HL-60 (cell line): ENCODE measurements around the gene PARD3.

ENCODE experiments used
- DNase-seq, 2 experiments: peaks; one replicate each; pipeline ENCODE4 v3.0.0-alpha.2; 2010 to 2020; ENCODE audit warnings: low read depth in 1 of 2, low spot score in 1 of 2
- H3K27ac ChIP-seq: fragments of 250-450 bp; sonication (Bioruptor Pico); replicated peaks from 2 replicates; pipeline ENCODE4 v1.5.1; 2020; ENCODE audit warnings: mild to moderate bottlenecking, moderate library complexity
- H3K27me3 ChIP-seq: fragments of 250-450 bp; sonication (Bioruptor Pico); 2 replicates; pipeline ENCODE4 v1.5.1; 2021; ENCODE audit warnings: mild to moderate bottlenecking, moderate library complexity; ENCODE audit not compliant: insufficient read depth, poor library complexity, severe bottlenecking
- H3K4me3 ChIP-seq: replicated peaks from 2 replicates; pipeline ENCODE4 v1.5.1; 2011; ENCODE audit warnings: mild to moderate bottlenecking, control low read depth, low read length; ENCODE audit not compliant: insufficient read depth
- CTCF ChIP-seq: IDR thresholded peaks from one replicate; pipeline ENCODE4 v1.5.1; 2011; ENCODE audit warnings: low read length, control low read depth, inconsistent platforms; ENCODE audit not compliant: insufficient read depth
- GABPA ChIP-seq: IDR thresholded peaks from 2 replicates; pipeline ENCODE4 v1.6.1; 2012; ENCODE audit warnings: low read depth
- POLR2AphosphoS5 ChIP-seq: IDR thresholded peaks from 2 replicates; pipeline ENCODE4 v1.6.1; 2012; ENCODE audit warnings: low read depth
- REST ChIP-seq: IDR thresholded peaks from 2 replicates; pipeline ENCODE4 v1.6.1; 2012; ENCODE audit warnings: low read depth; ENCODE audit not compliant: insufficient replicate concordance
- SPI1 ChIP-seq: IDR thresholded peaks from 2 replicates; pipeline ENCODE4 v1.6.1; 2012; ENCODE audit warnings: low read depth, mild to moderate bottlenecking, borderline replicate concordance

The PARD3 gene

DNA sequence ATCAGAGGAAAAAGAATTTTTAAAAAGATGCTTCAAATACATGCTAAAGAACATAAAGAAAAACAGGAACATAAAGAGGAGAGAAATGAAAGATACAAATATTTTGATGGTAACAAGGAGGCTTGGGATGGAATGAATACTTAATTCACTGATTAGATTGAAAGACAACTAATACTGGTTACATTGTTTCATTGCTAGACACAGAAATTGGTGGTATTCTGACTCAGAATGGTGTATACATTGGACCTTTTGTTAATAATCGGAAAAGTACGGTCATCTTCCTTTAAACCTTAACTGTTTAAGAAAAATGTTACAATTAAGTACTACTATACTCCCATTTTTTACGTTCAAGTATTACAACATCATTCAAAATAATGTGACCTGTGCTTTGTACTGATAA lies 567.5 kb downstream of the PARD3 start:
- no peak for DNase-seq
- Histone ChIP-seq H3K27me3 (no peaks in the 10 kb centered on the region), H3K4me3 (no peak overlapping the region), H3K27ac (no peak overlapping the region)
- TF ChIP-seq SPI1 (no peak), GABPA (no peak), POLR2AphosphoS5 (no peak), REST (no peak), CTCF (no peak)

DNA sequence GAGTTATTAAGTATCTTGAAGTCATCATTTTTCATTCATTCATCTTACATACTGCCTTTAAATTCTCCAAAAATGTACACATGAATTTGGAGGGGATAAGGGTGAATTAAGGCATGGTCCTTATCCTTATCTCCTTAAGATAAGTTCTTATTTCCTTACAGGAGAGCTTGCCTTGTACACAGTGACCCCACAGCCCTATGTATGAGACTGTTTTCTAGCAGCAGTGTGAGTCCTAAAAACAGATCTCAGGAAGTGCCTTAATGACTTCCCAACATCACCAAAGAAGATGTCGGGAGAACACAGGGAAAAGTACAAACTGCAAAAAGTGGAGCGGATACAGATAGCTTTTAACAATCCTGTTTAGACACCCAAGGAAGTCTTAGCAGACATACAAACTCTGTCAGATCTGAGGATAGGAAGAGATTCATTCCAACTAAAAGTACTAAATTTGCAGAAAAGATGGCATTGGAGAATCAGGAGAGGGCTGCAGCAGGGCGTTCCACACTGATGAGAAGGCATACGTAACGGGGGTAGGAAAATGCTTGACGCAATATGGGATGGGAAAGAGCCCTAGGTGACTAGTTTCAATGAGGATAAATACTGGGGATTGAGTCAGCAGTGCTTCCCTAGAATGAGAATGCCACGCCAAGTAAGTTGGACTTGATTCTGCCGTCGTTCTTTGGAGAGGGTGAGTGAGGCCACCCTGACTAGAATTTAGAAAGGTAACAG lies 570.2 kb downstream of the PARD3 start:
- Histone ChIP-seq H3K27ac (no peak overlapping the region), H3K27me3 (no peaks in the 10 kb centered on the region), H3K4me3 (no peak overlapping the region)
- TF ChIP-seq GABPA (no peak), REST (no peak), POLR2AphosphoS5 (no peak), CTCF (no peak), SPI1 (no peak)
- no peak for DNase-seq

DNA sequence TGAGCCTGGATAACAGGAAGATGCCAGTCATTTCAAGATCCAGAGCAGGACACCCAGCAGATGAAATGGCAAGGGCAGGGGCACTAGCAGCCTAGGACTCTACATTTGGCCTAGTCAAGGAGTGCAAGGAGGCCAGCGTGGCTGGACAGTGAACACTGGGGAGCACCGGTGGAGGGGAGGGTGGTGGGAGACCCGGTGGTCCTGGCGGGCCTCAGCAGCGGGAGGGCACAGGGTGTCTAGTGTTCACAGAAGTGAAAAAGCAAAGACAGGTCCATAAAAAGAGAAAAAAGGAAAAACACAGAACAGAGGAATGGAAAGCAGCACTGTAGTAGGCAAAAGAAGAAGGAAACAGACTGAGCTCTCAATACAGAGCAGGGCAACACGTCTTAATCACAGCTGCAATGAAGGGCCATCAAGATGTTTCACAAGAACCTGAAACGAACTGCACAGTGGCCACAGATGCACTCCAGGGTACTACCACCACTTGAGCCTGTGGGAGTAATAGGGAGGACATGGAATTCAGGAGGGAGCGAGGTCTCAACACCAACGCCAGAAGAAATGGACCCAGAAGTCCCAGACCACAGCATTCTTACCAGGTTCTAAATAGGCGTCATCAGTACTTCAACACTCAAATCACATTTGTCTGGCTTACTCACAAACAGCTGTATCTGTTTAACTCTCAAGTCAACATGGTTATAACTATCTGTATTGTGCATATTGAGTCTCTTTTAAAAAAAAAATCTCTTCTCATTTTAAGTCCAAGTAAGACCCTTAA lies 573.7 kb downstream of the PARD3 start:
- Histone ChIP-seq H3K27ac (no peak overlapping the region), H3K4me3 (no peak overlapping the region), H3K27me3 (no peaks in the 10 kb centered on the region)
- no peak for TF ChIP-seq CTCF
- TF ChIP-seq SPI1 = no peak
- no peak for TF ChIP-seq GABPA
- no peak for TF ChIP-seq REST
- TF ChIP-seq POLR2AphosphoS5 = no peak
- no peak for DNase-seq
